Stimulated activated CD8-positive, alpha-beta memory T cell treated with anti-CD3 and anti-CD28 coated beads, Interleukin-2, amount 100 ng/mL, for 1 hour (primary cell): ENCODE measurements around the gene PRR23C.
"Not testable (repeated sequence)": the region's sequence is repeated elsewhere in the genome, so short reads cannot be mapped to it uniquely, and the experiment has no call there.

Source experiments
- DNase-seq, 2 donors: peaks; one replicate each; pipeline ENCODE4 v3.0.0-alpha.2; 2020; ENCODE audit warnings: low read depth in 2 of 2

PRR23C gene

GRCh38 chr3:139044366-139045210, at the start of gene PRR23C:
TSS of gene PRR23C (minus strand) at chr3:139044892. CDS start at chr3:139044620, 272 bp downstream.
- DNase-seq = no peak

GRCh38 chr3:139093840-139094239, 49.1 kb upstream of the PRR23C start:
- DNase-seq = no peak

DNA sequence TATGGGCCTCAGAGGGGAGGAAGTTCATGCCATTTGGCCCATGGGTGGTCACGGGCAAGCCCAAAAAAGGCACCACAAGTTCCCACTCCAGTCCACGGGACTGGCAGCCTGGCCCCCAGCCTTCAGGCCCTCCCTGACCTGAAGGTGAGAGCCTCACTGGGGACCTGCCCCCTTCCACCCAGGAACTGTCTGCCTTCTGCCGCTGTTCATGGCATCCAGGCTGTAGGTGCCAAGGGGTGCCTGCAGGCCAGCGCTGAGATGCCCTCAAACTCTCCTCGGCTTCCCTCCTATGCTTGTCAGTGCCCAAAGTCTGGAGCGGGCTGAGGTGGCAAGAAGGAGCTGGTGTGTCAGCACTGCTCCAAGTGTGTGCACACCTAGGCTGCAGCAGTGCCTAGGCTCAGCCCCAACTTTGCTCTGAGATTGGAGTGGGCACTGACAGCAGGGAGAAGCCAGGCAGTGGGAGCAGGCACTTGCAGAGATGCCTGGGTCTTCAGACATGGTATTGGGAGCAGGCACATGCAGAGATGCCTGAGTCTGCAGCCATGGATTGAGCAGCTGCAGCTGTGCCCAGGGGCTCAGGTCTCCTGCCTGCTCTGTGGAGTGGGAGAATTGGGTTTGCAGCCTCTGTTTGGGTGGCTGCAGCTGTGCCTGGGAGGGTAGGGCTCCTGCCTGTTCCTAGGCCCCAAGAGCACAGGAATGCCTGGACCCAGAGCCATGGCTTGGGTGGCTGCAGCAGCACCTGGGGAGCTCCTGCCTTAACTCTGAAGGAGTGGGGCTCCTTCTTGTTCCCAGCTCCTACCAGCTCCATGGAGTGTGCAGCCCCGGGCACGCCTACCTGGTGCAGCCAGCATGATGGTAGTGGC, 44.0 kb upstream of the PRR23C start:
- no peak for DNase-seq

DNA sequence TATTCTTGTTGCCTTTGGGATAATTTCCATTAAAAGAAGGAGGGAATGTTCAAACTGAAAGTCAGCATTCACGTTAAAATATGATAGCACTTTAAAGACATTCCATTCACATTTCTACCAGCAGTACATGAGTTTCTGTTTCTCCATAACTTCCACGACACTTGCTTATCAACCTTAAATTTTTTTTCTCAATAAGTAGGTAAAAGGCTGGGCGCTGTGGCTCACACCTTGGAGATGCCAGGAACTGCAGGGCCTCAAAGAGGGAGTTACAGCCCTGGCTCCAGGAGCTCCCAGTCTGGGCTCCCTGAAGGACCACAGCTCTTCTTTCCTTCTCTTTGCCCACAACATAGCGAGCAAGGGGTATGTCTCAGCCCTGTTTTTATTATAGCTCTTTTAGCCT, 42.9 kb upstream of the PRR23C start:
- no peak for DNase-seq

DNA sequence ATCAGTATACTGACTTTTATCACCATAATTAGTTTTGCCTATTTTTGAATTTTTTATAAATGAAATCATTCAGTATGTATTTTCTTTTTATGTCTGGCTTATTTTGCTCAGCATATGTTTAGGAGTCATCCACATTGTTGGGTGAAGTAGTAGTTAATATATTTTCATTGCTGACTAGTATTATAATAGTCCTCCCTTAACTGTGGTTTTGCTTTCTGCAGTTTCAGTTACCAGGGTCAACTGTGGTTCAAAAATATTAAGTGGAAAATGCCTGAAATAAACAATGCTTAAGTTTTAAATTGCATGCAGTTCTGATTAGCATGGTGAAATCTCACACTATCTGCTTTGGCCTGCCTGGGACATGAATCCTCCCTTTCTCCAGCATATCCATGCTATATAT, 39.5 kb upstream of the PRR23C start:
- DNase-seq = no peak

GRCh38 chr3:139074565-139075115, 29.9 kb upstream of the PRR23C start:
- DNase-seq = no peak

DNA sequence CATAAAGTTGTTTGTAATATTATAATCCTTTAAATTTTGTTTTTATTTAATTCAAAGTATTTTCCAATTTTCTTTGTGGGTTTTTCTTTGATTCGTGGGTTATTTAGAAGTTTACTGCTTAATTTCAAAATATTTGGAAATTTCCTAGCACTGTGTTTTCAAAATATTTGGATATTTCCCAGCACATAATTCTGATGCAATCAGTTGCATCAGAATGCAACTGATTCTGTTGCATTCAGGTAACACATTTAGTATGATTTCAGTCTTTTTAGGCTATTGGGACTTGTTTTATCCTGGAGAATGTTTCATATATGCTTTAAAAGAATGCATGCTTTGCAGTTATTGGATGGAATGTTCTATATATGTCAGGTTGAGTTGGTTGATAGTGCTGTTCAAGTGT, 18.2 kb upstream of the PRR23C start:
- no peak for DNase-seq

DNA sequence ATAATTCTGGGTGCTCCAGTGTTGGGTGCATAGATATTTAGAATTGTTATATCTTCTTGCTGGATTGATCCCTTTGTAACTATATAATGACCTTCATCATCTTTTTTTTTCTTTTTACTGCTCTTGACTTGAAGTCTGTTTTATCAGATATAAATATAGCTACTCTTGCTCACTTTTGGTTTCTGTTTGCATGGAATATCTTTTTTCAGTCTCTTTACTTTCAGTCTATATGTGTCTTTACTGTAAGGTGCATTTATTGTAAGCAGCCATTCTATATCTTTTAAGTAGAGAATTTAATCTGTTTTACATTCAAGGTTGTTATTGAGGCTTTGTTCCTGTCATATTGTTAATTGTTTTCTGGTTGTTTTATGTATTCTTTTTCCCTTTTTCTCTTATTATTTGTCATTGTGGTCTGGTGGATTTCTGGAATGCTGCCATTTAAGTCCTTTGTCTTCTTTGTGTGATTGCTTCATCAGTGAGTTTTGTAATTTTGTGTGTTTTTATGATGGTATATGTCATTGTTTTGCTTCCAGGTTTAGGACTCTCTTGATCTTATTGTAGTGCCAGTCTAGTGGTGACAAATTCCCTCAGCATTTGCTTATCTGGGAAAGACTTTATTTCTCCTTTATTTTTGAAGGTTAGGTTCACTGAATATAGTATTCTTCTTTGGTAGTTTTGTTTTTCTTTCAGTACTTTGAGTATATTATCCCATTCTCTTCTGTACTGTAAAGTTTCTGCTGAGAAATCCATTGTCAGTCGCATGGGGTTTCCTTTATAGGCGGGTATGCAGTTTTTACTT, 8.3 kb upstream of the PRR23C start:
- DNase-seq = no peak

- DNase-seq = no peak
Measured at GRCh38 chr3:139043554-139044365, 932 bp downstream of the PRR23C start.

GRCh38 chr3:139037478-139037877, 7.2 kb downstream of the PRR23C start:
- no peak for DNase-seq

GRCh38 chr3:139032326-139033002, 12.2 kb downstream of the PRR23C start:
- no peak for DNase-seq

DNA sequence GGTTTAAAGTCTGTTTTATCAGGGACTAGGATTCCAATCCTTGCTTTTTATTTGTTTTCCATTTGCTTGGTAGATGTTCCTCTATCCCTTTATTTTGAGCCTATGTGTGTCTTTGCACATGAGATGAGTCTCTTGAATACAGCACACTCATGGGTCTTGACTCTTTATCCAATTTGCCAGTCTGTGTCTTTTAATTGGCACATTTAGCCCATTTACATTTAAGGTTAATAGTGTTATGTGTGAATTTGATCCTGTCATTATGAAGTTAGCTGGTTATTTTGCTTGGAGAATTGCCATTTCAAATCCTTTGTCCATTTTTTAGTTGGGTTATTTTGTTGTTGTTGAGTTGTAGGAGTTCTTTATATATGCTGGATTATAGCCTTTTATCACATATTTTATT, 14.1 kb downstream of the PRR23C start:
- DNase-seq = not testable (repeated sequence)

- no peak for DNase-seq
Measured at GRCh38 chr3:139024968-139025367, 19.7 kb downstream of the PRR23C start.

GRCh38 chr3:139020868-139021234, 23.8 kb downstream of the PRR23C start, which contains the start of gene PRR23B:
TSS of gene PRR23B (minus strand) at chr3:139020926. CDS start at chr3:139020661, 265 bp downstream.
- no peak for DNase-seq

GRCh38 chr3:139020036-139020867, 24.4 kb downstream of the PRR23C start:
- DNase-seq = no peak

- DNase-seq = no peak
Measured at GRCh38 chr3:139016430-139017048, 28.2 kb downstream of the PRR23C start.

DNA sequence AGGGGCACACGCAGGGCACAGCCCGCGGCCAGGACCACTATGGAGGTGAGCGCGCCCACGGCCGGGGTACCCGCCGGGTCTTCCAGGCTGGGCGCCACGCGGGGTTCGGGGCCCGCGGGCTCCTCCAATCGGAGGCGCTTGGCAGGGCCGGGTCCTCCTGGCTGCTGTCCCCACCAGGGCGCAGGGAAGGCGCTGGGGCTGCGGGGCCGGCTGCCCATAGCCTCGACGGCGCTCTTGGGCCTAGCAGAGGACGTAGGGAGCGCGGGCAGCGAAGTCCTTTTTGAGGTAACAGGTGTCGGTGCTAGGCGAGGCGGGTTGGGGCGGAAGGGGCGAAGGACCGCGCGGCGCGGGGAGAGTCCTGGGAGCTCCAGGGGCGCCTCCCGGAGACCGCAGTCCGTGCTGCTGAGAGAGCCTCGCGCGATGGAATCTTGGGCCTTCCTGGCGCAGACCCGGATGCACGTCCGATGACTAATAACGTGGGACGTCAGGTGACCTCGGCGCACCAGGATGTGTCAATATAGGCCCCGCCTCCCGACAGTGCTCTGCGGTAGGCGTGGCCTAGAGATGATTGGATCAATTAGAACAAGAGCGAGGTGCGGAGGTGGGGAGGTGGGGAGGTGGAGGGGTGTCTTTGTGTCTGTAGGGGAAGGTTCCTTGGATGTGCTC, 38.5 kb downstream of the PRR23C start, which contains the start of gene PRR23A:
Gene PRR23A, minus strand, starts transcription at position 218 of the 666 bp plus-strand sequence. Its CDS starts 0 bp downstream, at position 218.
- DNase-seq = no peak

- no peak for DNase-seq
Measured at GRCh38 chr3:139005356-139005993, 39.2 kb downstream of the PRR23C start.
